PC-9 (cell line): ENCODE results near the gene RBM25.

Experiments used
- EZH2 ChIP-seq: fragments of 200-600 bp; sonication (generic); IDR thresholded peaks from 2 replicates; pipeline ENCODE4 v1.8.0; 2017; ENCODE audit warnings: antibody characterized with exemption, low read depth
- TF ChIP-seq, protein P1 (sequence below): fragments of 200-600 bp; sonication (generic); conservative IDR thresholded peaks from 2 replicates; pipeline ENCODE4 v1.6.1; 2017; ENCODE audit warnings: mixed run types, antibody characterized with exemption, mild to moderate bottlenecking, moderate library complexity

GRCh38 chr14:73145371-73145770, 87.0 kb downstream of the RBM25 start:
- TF ChIP-seq, protein P1, sequence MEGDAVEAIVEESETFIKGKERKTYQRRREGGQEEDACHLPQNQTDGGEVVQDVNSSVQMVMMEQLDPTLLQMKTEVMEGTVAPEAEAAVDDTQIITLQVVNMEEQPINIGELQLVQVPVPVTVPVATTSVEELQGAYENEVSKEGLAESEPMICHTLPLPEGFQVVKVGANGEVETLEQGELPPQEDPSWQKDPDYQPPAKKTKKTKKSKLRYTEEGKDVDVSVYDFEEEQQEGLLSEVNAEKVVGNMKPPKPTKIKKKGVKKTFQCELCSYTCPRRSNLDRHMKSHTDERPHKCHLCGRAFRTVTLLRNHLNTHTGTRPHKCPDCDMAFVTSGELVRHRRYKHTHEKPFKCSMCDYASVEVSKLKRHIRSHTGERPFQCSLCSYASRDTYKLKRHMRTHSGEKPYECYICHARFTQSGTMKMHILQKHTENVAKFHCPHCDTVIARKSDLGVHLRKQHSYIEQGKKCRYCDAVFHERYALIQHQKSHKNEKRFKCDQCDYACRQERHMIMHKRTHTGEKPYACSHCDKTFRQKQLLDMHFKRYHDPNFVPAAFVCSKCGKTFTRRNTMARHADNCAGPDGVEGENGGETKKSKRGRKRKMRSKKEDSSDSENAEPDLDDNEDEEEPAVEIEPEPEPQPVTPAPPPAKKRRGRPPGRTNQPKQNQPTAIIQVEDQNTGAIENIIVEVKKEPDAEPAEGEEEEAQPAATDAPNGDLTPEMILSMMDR, result no peak
- no peak for TF ChIP-seq EZH2
